Adrenal gland (tissue), 12 donors: ENCODE data around the gene CTCF. TPM values are rescaled to one million over a fixed set of nuclear protein-coding genes. Genes with fewer than 3 reads are reported as not detected.

Experiments
- DNase-seq, 7 donors: peaks; one replicate each; pipeline ENCODE4 v3.0.0-alpha.2; 2019 to 2020
- H3K27ac ChIP-seq, 5 donors: fragments of 200-600 bp; sonication (generic) in 4 of 5; 1 replicate in 3 of 5; 2 replicates in 2 of 5; pipeline versions ENCODE4 v1.5.1 to v1.8.0; 2016 to 2020; ENCODE audit warnings: mild to moderate bottlenecking in 1 of 5
- H3K27me3 ChIP-seq: fragments of 200-600 bp; 2 replicates; pipeline ENCODE4 v1.8.0; 2021
- H3K36me3 ChIP-seq, 2 donors: fragments of 200-600 bp; replicated peaks in 1 of 2; 1 replicate in 1 of 2; 2 replicates in 1 of 2; pipeline versions ENCODE4 v1.5.1 to v1.8.0; 2018 to 2022
- H3K4me1 ChIP-seq, 2 donors: fragments of 200-600 bp; replicated peaks in 1 of 2; 1 replicate in 1 of 2; 2 replicates in 1 of 2; pipeline versions ENCODE4 v1.5.1 to v1.8.0; 2018 to 2021
- H3K4me3 ChIP-seq, 4 donors: fragments of 200-600 bp; sonication (generic) in 3 of 4; one replicate each; pipeline ENCODE4 v1.5.1; 2016 to 2018
- H3K9me3 ChIP-seq, 3 donors: fragments of 200-600 bp; sonication (generic) in 1 of 3; replicated peaks in 1 of 3; 1 replicate in 2 of 3; 2 replicates in 1 of 3; pipeline versions ENCODE4 v1.5.1 to v1.8.0; 2016 to 2021
- CTCF ChIP-seq, 6 experiments: fragments of 450-650 bp in 4 of 6; fragments of 200-600 bp in 2 of 6; sonication (generic) in 1 of 6; IDR thresholded peaks; 1 replicate in 5 of 6; 2 replicates in 1 of 6; pipeline versions ENCODE4 v1.5.1 to v1.8.0; 2016 to 2021; ENCODE audit warnings: antibody characterized with exemption in 6 of 6, mild to moderate bottlenecking in 2 of 6, moderate library complexity in 1 of 6
- POLR2A ChIP-seq, 2 donors: fragments of 450-650 bp; IDR thresholded peaks; one replicate each; pipeline ENCODE4 v1.6.1; 2017; ENCODE audit warnings: antibody characterized with exemption in 2 of 2, mild to moderate bottlenecking in 2 of 2, moderate library complexity in 1 of 2
- WGBS, 4 donors: extraction: QIAGEN DNeasy Blood & Tissue Kit in 2 of 4; methylation state at CpG; one replicate each; pipeline versions ENCODE4 v1.1.5 to v1.1.7; 2013 to 2017; 5-methylcytosine and 5-hydroxymethylcytosine counted together
- intact Hi-C, 2 donors: fragments of 100-400 bp; cut with DNase I; formaldehyde crosslinking; loops; one replicate each; pipeline versions ENCODE4 v1.14.1 to v1.15.0; 2022 to 2023
- polyA plus RNA-seq, 3 donors: library from polyadenylated mRNA; stranded (reverse); fragments of 200-250 nt in 2 of 3; fragments of 350-450 nt in 1 of 3; fragmentation: Illumina TruSeq in 1 of 3; extraction: RNeasy Lipid Tissue Mini Kit (QIAGEN cat#74804) in 1 of 3; gene quantifications; one replicate each; pipeline ENCODE4 v1.2.3, GENCODE V29; 2013 to 2014
- total RNA-seq, 9 donors: library from RNA; depleted of rRNA in 4 of 9; stranded (reverse); fragments of >200 nt in 4 of 9; fragments of 120-200 nt in 1 of 9; fragmentation: NEBNext Ultra II Directional in 1 of 9; extraction: Animal tissue kit (Norgen Biotek cat#: 25700) in 1 of 9; gene quantifications; one replicate each; pipeline versions ENCODE4 v1.1.0 to v1.2.4, GENCODE V29; 2013 to 2023
- donor health status: healthy with polysubstance abuse.
- donor health status: Bipolar disorder and iron deficiency.
- donor health status: DM: yes; HTN: yes; CAD: no.
- donor health status: DM: no; HTN: no; CAD: no.
- donor health status: DM: no; HTN: no; CAD: no.
- donor health status: DM: yes; HTN: yes; CAD: no.

Gene CTCF
- total and polyA plus RNA-seq, 12 donors, result 18.4 to 53.5 (median 29.9) TPM

GRCh38 chr16:67528870-67529581, 33.3 kb upstream of the CTCF start:
- Histone ChIP-seq H3K36me3 (no peaks in the 10 kb centered on the region), H3K27me3 (no peaks in the 10 kb centered on the region), H3K9me3 (no peaks in the 10 kb centered on the region), H3K4me3 (peak overlapping the region; percentile 35 to 84 (median 64)), H3K27ac (peak overlapping the region; percentile 48 to 96 (median 79)), H3K4me1 (peaks cover 23 to 40% of the 10 kb centered on the region in 2 donors)
- intact Hi-C loops, result no loop called here
- DNase-seq, result peak in 4 of 7 donors; percentile 32 to 60 (median 51)
- WGBS, 4 donors, result 0 to 2% (median 1%) methylated on average over 5 to 65 of the region's 65 CpGs
- TF ChIP-seq CTCF (IDR thresholded peaks at IDR 0.05) (no peak), POLR2A (IDR thresholded peaks at IDR 0.05) (peak; percentile 17 to 55)

- Histone ChIP-seq H3K36me3 (no peaks in the 10 kb centered on the region), H3K4me1 (peaks cover 23 to 43% of the 10 kb centered on the region in 2 donors), H3K9me3 (no peaks in the 10 kb centered on the region), H3K27me3 (no peaks in the 10 kb centered on the region), H3K27ac (peak overlapping the region; percentile 48 to 96 (median 79)), H3K4me3 (peak overlapping the region; percentile 1 to 84 (median 55))
- DNase-seq, result peak in 2 of 7 donors; percentile 40 to 46
- TF ChIP-seq CTCF (IDR thresholded peaks at IDR 0.05), result no peak
- no peak for TF ChIP-seq POLR2A (IDR thresholded peaks at IDR 0.05)
- intact Hi-C loops, result no loop called here
- WGBS, 4 donors, result 0 to 8% (median 7%) methylated on average over 2 to 16 of the region's 16 CpGs
Observed at GRCh38 chr16:67529582-67530012, 32.7 kb upstream of the CTCF start.

GRCh38 chr16:67530013-67530939, 32.0 kb upstream of the CTCF start:
- H3K27ac ChIP-seq, result peak overlapping the region in 4 of 5 donors; percentile 79 to 96 (median 82)
- TF ChIP-seq CTCF (IDR thresholded peaks at IDR 0.05) (no peak), POLR2A (IDR thresholded peaks at IDR 0.05) (peak; percentile 75 to 76)
- H3K27me3 ChIP-seq, result no peaks in the 10 kb centered on the region
- 2 to 7% (median 6%) methylated on average over 14 to 48 of the region's 48 CpGs for WGBS, 4 donors
- intact Hi-C loops, result no loop called here
- H3K9me3 ChIP-seq, result no peaks in the 10 kb centered on the region
- H3K4me3 ChIP-seq, result peak overlapping the region; percentile 1 to 84 (median 55)
- no peaks in the 10 kb centered on the region for H3K36me3 ChIP-seq
- DNase-seq, result peak; percentile 74 to 87 (median 77)
- H3K4me1 ChIP-seq, result peaks cover 23 to 43% of the 10 kb centered on the region in 2 donors

- H3K4me1 ChIP-seq, result peaks cover 23 to 44% of the 10 kb centered on the region in 2 donors
- no peaks in the 10 kb centered on the region for H3K27me3 ChIP-seq
- H3K9me3 ChIP-seq, result no peaks in the 10 kb centered on the region
- DNase-seq, result peak in 3 of 7 donors; percentile 36 to 44 (median 37)
- no peaks in the 10 kb centered on the region for H3K36me3 ChIP-seq
- peak overlapping the region in 3 of 5 donors; percentile 79 to 96 (median 84) for H3K27ac ChIP-seq
- H3K4me3 ChIP-seq, result no peak overlapping the region
- 61 to 85% (median 80%) methylated on average over 4 of the region's 4 CpGs for WGBS, 4 donors
- TF ChIP-seq POLR2A (IDR thresholded peaks at IDR 0.05), result no peak
- no peak for TF ChIP-seq CTCF (IDR thresholded peaks at IDR 0.05)
- intact Hi-C loops, result no loop called here
Observed at GRCh38 chr16:67531247-67531646, 31.1 kb upstream of the CTCF start.
